ENCODE data around the gene SBF2.

SBF2 gene

DNA sequence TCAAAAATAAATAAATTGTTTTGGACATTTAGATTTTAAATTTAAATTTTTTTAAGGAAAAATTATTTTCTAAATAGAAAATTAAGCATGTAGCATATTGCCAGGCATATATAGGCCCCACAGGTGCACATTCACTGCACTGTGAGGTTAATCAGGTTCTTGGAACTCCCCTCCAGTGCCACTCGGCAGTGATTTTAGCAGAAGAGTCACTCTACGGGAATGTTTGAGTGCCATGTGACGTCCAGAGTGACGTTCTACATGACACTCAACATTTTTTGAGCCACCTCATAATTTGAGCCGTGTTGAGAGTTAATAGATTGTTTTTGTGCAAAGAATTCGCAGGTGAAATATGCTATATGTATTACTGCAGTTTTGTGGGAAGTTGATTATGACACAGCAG lies 552.8 kb downstream of the SBF2 start:
- no peak overlapping the region for H3K9ac ChIP-seq (ENCODE audit: low read depth, low read length)
- H3K36me3 ChIP-seq (ENCODE audit: control insufficient read depth, insufficient read depth, low read length), result peaks cover 71% of the 10 kb centered on the region
- no peaks in the 10 kb centered on the region for H3K27me3 ChIP-seq (ENCODE audit: control insufficient read depth, insufficient read depth, low read length)
- H3K4me3 ChIP-seq (ENCODE audit: low read depth, low read length), result no peak overlapping the region
- no peaks in the 10 kb centered on the region for H3K4me1 ChIP-seq (ENCODE audit: control insufficient read depth, insufficient read depth, low read length)
- H3K27ac ChIP-seq (ENCODE audit: low read depth, low read length), result no peak overlapping the region
- H3K9me3 ChIP-seq (ENCODE audit: control insufficient read depth, insufficient read depth, low read length), result no peaks in the 10 kb centered on the region

DNA sequence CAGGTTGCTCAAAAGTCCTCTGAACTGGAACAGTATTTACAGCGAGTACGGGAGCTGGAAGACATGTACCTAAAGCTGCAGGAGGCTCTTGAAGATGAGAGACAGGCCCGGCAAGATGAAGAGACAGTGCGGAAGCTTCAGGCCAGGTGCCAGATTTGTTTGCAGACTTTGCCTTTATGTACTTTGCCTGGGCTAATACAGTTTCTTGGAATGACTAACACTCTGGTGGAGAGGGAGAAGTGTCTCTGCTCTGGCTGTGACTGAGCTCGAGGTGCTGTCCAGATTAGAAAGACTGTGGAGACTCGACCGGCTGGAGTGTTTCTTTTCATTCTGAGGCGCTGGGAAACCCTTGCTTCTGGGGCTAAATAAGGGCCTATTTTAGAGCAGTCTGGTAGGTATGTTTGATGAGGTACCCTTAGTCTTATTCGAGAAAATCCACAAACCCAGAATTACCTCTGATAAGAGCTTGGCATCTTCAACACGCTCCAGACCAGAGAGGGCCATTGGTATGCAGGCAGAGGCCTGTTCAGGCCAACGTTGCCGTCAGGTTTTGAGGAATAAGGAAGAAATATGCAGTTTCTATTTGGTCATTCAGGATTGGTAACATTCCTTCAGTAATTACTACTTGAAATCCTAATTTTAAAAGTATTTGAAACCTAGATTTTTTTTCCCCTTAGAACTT lies 553.7 kb downstream of the SBF2 start:
- H3K9ac ChIP-seq (ENCODE audit: low read depth, low read length), result no peak overlapping the region
- H3K36me3 ChIP-seq (ENCODE audit: control insufficient read depth, insufficient read depth, low read length), result peaks cover 64% of the 10 kb centered on the region
- no peaks in the 10 kb centered on the region for H3K4me1 ChIP-seq (ENCODE audit: control insufficient read depth, insufficient read depth, low read length)
- no peak overlapping the region for H3K4me3 ChIP-seq (ENCODE audit: low read depth, low read length)
- no peak overlapping the region for H3K27ac ChIP-seq (ENCODE audit: low read depth, low read length)
- H3K9me3 ChIP-seq (ENCODE audit: control insufficient read depth, insufficient read depth, low read length), result no peaks in the 10 kb centered on the region
- no peaks in the 10 kb centered on the region for H3K27me3 ChIP-seq (ENCODE audit: control insufficient read depth, insufficient read depth, low read length)

DNA sequence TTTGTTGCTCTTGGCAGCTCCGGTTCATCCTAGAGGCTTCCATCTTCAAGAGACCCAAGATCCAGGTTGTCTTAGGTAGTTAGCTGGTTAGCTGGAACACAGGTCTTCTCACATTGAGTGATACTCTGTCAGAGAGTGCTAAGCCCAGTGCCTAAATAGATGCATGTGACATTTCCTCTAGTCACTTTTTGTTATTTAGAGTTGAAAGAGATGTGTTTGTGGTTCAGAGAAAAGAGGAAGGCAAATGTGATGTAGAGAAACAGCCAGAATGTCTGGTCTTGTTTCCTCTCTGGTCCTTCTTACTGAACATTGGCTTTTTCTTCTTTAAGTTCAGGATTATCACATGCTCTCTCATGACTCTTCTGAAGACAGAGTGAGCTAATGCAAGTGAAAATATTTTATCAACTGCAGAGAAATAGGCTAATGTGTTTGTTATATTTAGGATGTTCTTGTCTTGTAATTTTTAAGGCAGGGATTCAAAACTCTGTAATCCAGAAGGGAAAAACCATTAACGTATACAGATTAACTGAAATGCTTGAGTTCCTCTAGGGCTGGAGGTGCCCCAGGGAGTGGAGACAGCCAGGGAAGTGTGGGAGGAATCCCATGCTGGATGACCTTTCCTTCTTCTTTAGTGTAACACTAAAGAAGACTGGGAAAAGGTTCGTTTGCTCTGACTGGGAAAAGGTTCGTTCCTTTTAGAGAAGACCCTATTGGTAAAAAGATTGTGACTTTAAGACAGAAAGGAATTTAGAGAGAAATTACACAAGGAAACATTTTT lies 554.7 kb downstream of the SBF2 start:
- Histone ChIP-seq H3K27ac (ENCODE audit: low read depth, low read length) (no peak overlapping the region), H3K36me3 (ENCODE audit: control insufficient read depth, insufficient read depth, low read length) (peaks cover 64% of the 10 kb centered on the region), H3K27me3 (ENCODE audit: control insufficient read depth, insufficient read depth, low read length) (no peaks in the 10 kb centered on the region), H3K4me3 (ENCODE audit: low read depth, low read length) (no peak overlapping the region), H3K9ac (ENCODE audit: low read depth, low read length) (no peak overlapping the region), H3K4me1 (ENCODE audit: control insufficient read depth, insufficient read depth, low read length) (no peaks in the 10 kb centered on the region), H3K9me3 (ENCODE audit: control insufficient read depth, insufficient read depth, low read length) (no peaks in the 10 kb centered on the region)

DNA sequence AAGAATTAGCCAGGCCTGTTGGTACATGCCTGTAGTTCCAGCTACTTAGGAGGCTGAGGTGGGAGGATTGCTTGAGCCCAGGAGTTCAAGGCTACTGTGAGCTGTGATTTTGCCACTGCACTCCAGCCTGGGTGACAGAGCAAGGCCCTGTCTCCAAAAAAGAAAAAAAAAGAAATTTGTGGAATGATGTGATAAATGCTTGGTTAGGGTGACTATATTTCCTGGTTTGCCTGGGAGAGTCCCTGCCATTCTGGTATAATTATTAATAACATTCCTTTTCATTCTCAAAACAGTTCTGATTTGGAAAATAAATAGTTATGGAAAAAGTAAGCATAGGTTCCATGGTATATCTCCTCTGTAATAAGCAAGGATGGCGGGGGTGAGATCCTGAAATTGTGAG lies 555.3 kb downstream of the SBF2 start:
- H3K27ac ChIP-seq (ENCODE audit: low read depth, low read length), result no peak overlapping the region
- H3K9me3 ChIP-seq (ENCODE audit: control insufficient read depth, insufficient read depth, low read length), result no peaks in the 10 kb centered on the region
- no peak overlapping the region for H3K9ac ChIP-seq (ENCODE audit: low read depth, low read length)
- H3K36me3 ChIP-seq (ENCODE audit: control insufficient read depth, insufficient read depth, low read length), result peaks cover 70% of the 10 kb centered on the region
- H3K27me3 ChIP-seq (ENCODE audit: control insufficient read depth, insufficient read depth, low read length), result no peaks in the 10 kb centered on the region
- H3K4me3 ChIP-seq (ENCODE audit: low read depth, low read length), result no peak overlapping the region
- H3K4me1 ChIP-seq (ENCODE audit: control insufficient read depth, insufficient read depth, low read length), result no peaks in the 10 kb centered on the region

DNA sequence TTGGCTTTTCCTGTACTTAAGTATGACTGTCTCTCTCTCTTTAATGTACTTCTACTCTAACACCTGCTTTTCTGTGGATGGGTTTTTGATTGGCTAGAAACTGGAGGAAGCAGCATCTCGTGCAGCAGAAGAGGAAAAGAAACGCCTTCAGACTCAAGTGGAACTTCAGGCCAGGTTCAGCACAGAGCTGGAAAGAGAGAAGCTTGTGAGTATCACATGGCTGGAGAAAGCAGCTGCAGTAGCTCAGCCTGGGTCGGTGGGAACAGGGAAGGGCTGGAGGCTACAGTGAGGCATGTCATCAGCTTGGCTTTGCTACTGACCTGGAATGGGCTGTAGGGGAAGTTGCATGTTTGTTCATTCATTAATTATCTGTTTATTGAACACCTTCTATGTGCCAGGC lies 555.9 kb downstream of the SBF2 start:
- Histone ChIP-seq H3K4me1 (ENCODE audit: control insufficient read depth, insufficient read depth, low read length) (no peaks in the 10 kb centered on the region), H3K27ac (ENCODE audit: low read depth, low read length) (no peak overlapping the region), H3K9me3 (ENCODE audit: control insufficient read depth, insufficient read depth, low read length) (no peaks in the 10 kb centered on the region), H3K4me3 (ENCODE audit: low read depth, low read length) (no peak overlapping the region), H3K36me3 (ENCODE audit: control insufficient read depth, insufficient read depth, low read length) (peaks cover 76% of the 10 kb centered on the region), H3K9ac (ENCODE audit: low read depth, low read length) (no peak overlapping the region), H3K27me3 (ENCODE audit: control insufficient read depth, insufficient read depth, low read length) (no peaks in the 10 kb centered on the region)

DNA sequence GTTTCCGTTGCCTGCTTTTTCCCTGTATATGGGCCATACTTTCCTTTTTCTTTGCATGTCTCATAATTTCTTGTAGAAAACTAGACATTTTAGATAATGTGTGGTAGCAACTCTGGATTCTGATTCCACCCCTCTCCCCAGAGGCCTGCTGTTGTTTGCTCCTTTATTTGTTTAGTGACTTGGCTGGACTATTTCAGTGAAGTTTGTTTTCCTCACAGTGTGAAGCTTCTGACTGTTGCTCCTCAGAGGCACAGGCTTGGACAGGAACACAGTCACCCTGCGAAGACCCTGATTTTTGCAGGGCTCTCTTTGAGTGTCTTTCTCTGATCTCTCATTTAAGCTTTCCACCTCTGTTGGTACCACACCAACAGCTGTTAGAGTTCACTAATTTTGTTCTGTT lies 557.7 kb downstream of the SBF2 start:
- Histone ChIP-seq H3K27me3 (ENCODE audit: control insufficient read depth, insufficient read depth, low read length) (no peaks in the 10 kb centered on the region), H3K36me3 (ENCODE audit: control insufficient read depth, insufficient read depth, low read length) (peaks cover 72% of the 10 kb centered on the region), H3K9ac (ENCODE audit: low read depth, low read length) (no peak overlapping the region), H3K4me1 (ENCODE audit: control insufficient read depth, insufficient read depth, low read length) (no peaks in the 10 kb centered on the region), H3K9me3 (ENCODE audit: control insufficient read depth, insufficient read depth, low read length) (no peaks in the 10 kb centered on the region), H3K27ac (ENCODE audit: low read depth, low read length) (no peak overlapping the region), H3K4me3 (ENCODE audit: low read depth, low read length) (no peak overlapping the region)

DNA sequence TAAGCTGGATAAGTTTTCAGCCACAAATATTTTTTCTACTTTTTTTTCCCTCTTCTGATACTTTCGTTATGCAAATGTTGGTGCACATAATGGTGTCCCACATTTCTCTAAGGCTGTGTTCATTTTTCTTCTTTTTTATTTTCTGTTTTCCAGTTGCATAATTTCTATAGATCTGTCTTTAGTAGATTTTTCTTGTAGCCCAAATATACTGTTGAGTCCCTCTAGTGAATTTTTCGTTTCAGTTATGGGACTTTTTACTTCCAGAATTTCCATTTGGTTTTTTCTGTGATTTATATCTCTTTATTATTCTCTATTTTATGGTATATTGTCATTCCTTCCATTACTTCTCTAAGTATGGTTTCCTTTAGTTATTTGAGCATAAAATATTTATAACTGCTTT lies 558.1 kb downstream of the SBF2 start:
- Histone ChIP-seq H3K9me3 (ENCODE audit: control insufficient read depth, insufficient read depth, low read length) (no peaks in the 10 kb centered on the region), H3K4me3 (ENCODE audit: low read depth, low read length) (no peak overlapping the region), H3K9ac (ENCODE audit: low read depth, low read length) (no peak overlapping the region), H3K36me3 (ENCODE audit: control insufficient read depth, insufficient read depth, low read length) (peaks cover 67% of the 10 kb centered on the region), H3K27me3 (ENCODE audit: control insufficient read depth, insufficient read depth, low read length) (no peaks in the 10 kb centered on the region), H3K27ac (ENCODE audit: low read depth, low read length) (no peak overlapping the region), H3K4me1 (ENCODE audit: control insufficient read depth, insufficient read depth, low read length) (no peaks in the 10 kb centered on the region)

DNA sequence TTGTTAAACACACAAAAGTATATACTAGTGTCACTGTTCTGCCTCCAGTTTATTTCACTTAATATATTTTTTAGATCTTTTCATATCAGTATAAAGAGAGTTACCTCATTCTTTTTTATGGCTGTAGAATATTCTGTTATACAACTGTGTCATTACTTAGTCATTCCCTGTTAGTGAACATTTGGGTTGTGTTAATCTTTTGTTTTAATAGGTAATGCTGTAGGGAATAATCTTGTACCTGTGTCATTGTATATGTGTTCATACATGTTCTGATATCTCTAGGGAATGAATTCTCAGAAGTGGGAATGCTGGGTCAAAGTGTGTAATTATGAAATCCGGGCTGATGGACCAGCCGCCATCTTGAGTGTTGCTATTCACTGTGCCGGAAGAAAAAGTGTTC lies 558.8 kb downstream of the SBF2 start:
- Histone ChIP-seq H3K9me3 (ENCODE audit: control insufficient read depth, insufficient read depth, low read length) (no peaks in the 10 kb centered on the region), H3K9ac (ENCODE audit: low read depth, low read length) (no peak overlapping the region), H3K27me3 (ENCODE audit: control insufficient read depth, insufficient read depth, low read length) (no peaks in the 10 kb centered on the region), H3K4me3 (ENCODE audit: low read depth, low read length) (no peak overlapping the region), H3K27ac (ENCODE audit: low read depth, low read length) (no peak overlapping the region), H3K4me1 (ENCODE audit: control insufficient read depth, insufficient read depth, low read length) (no peaks in the 10 kb centered on the region), H3K36me3 (ENCODE audit: control insufficient read depth, insufficient read depth, low read length) (peaks cover 62% of the 10 kb centered on the region)

DNA sequence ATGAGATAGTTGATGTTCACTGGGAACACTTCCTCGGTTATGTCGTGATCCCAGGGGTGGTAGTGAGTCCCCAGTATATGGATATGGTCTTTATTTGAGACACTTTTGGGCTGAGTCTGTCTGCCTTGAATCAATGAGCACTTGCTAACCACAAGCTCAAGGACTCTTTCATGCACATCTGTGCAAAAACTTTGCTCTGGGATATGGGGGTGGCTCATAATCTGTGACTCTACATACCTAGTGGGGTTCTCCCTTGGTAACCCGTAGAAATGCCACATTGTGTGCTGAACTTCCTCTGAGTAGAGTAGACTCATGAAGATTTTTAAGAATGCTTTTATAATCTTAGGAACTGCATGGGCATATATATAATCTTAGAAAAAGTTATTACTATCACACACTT lies 560.8 kb downstream of the SBF2 start:
- no peak overlapping the region for H3K27ac ChIP-seq (ENCODE audit: low read depth, low read length)
- H3K27me3 ChIP-seq (ENCODE audit: control insufficient read depth, insufficient read depth, low read length), result no peaks in the 10 kb centered on the region
- H3K36me3 ChIP-seq (ENCODE audit: control insufficient read depth, insufficient read depth, low read length), result peaks cover 61% of the 10 kb centered on the region
- H3K4me1 ChIP-seq (ENCODE audit: control insufficient read depth, insufficient read depth, low read length), result no peaks in the 10 kb centered on the region
- H3K4me3 ChIP-seq (ENCODE audit: low read depth, low read length), result no peak overlapping the region
- no peak overlapping the region for H3K9ac ChIP-seq (ENCODE audit: low read depth, low read length)
- H3K9me3 ChIP-seq (ENCODE audit: control insufficient read depth, insufficient read depth, low read length), result no peaks in the 10 kb centered on the region

DNA sequence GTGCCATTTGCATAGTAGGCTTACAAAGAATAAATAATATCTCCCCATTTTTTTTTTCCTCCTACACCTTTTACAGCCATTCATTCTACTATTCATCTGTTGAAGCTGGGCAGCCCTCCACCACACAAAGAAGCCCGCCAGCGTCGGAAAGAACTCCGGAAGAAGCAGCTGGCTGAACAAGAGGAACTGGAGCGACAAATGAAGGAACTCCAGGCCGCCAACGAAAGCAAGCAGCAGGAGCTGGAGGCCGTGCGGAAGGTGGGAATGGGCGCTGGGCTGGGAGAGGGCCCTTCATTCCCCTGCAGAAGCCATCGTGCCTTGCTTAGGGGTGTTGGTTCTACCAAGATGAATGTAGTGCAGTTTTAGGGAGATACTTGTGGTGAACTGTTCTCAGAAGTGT lies 561.6 kb downstream of the SBF2 start:
- Histone ChIP-seq H3K4me1 (ENCODE audit: control insufficient read depth, insufficient read depth, low read length) (no peaks in the 10 kb centered on the region), H3K9ac (ENCODE audit: low read depth, low read length) (no peak overlapping the region), H3K27me3 (ENCODE audit: control insufficient read depth, insufficient read depth, low read length) (no peaks in the 10 kb centered on the region), H3K9me3 (ENCODE audit: control insufficient read depth, insufficient read depth, low read length) (no peaks in the 10 kb centered on the region), H3K4me3 (ENCODE audit: low read depth, low read length) (no peak overlapping the region), H3K36me3 (ENCODE audit: control insufficient read depth, insufficient read depth, low read length) (peaks cover 65% of the 10 kb centered on the region), H3K27ac (ENCODE audit: low read depth, low read length) (no peak overlapping the region)

DNA sequence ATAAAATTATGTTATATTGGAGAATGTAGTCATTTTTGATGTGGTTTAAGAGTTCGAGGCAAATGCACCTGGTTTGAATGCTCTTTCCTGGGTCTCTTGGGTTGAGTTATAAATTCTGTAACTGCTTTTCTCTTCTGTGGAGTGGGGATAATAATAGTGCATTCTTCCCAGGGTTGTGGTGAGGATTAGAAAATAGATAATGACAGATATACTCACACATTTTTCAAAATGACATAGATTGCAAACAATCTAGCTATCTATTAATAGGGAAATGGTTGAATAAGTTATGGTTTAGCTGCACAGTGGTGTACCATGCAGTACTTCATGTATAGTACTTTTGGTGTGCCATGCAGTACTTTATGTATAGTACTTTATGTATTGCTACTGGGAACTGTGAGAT lies 562.8 kb downstream of the SBF2 start:
- H3K9ac ChIP-seq (ENCODE audit: low read depth, low read length), result no peak overlapping the region
- no peaks in the 10 kb centered on the region for H3K4me1 ChIP-seq (ENCODE audit: control insufficient read depth, insufficient read depth, low read length)
- no peaks in the 10 kb centered on the region for H3K27me3 ChIP-seq (ENCODE audit: control insufficient read depth, insufficient read depth, low read length)
- H3K9me3 ChIP-seq (ENCODE audit: control insufficient read depth, insufficient read depth, low read length), result no peaks in the 10 kb centered on the region
- H3K36me3 ChIP-seq (ENCODE audit: control insufficient read depth, insufficient read depth, low read length), result peaks cover 58% of the 10 kb centered on the region
- H3K27ac ChIP-seq (ENCODE audit: low read depth, low read length), result no peak overlapping the region
- no peak overlapping the region for H3K4me3 ChIP-seq (ENCODE audit: low read depth, low read length)
